Ascending aorta (tissue), 2 donors: ENCODE data around the gene AAK1. TPM values are rescaled to one million over a fixed set of nuclear protein-coding genes. Genes with fewer than 3 reads are reported as not detected.
A peak's percentile ranks its signal among the peaks of the same experiment; 100 is the strongest.

Source experiments
- DNase-seq, 2 donors: peaks; one replicate each; pipeline ENCODE4 v3.0.0-alpha.2; 2019; ENCODE audit warnings: low spot score in 2 of 2
- H3K27ac ChIP-seq, 2 donors: fragments of 200-600 bp; sonication (generic); one replicate each; pipeline ENCODE4 v1.5.1; 2016 to 2017; ENCODE audit warnings: mild to moderate bottlenecking in 1 of 2
- H3K27me3 ChIP-seq: fragments of 200-600 bp; sonication (generic); one replicate; pipeline ENCODE4 v1.5.1; 2017
- H3K36me3 ChIP-seq, 2 donors: fragments of 200-600 bp; sonication (generic); one replicate each; pipeline ENCODE4 v1.5.1; 2016
- H3K4me1 ChIP-seq, 2 donors: fragments of 200-600 bp; sonication (generic); one replicate each; pipeline ENCODE4 v1.5.1; 2016 to 2017; ENCODE audit warnings: mild to moderate bottlenecking in 1 of 2
- H3K4me3 ChIP-seq, 2 donors: fragments of 200-600 bp; sonication (generic); one replicate each; pipeline ENCODE4 v1.5.1; 2016 to 2017; ENCODE audit warnings: mild to moderate bottlenecking in 1 of 2
- H3K9me3 ChIP-seq, 2 donors: fragments of 200-600 bp; sonication (generic); one replicate each; pipeline ENCODE4 v1.5.1; 2016
- CTCF ChIP-seq, 3 experiments: fragments of 200-600 bp in 2 of 3; fragments of 450-650 bp in 1 of 3; sonication (generic) in 2 of 3; IDR thresholded peaks; one replicate each; pipeline ENCODE4 v1.5.1; 2016 to 2019; ENCODE audit warnings: antibody characterized with exemption in 3 of 3, mild to moderate bottlenecking in 1 of 3, moderate library complexity in 1 of 3
- intact Hi-C: fragments of 100-400 bp; cut with DNase I; formaldehyde crosslinking; loops from one replicate; pipeline ENCODE4 v1.15.1; 2023
- total RNA-seq: library from RNA; depleted of rRNA; stranded (reverse); fragments of >200 nt; gene quantifications from one replicate; pipeline ENCODE4 v1.1.0, GENCODE V29; 2016

AAK1 gene
- total RNA-seq, 1 donor from 2014 or later, result 53.4 TPM

GRCh38 chr2:69514819-69515218 is 128.7 kb downstream of the AAK1 start:
- H3K4me3 ChIP-seq, result no peak overlapping the region
- H3K9me3 ChIP-seq, result no peaks in the 10 kb centered on the region
- intact Hi-C loops, result loop anchor here (10.0 kb wide), 1 partner anchor 140 kb away; no protein-coding TSS in a partner anchor
- DNase-seq, result no peak
- H3K4me1 ChIP-seq, result peaks cover 0 to 10% of the 10 kb centered on the region in 2 donors
- no peak for TF ChIP-seq CTCF (IDR thresholded peaks at IDR 0.05)
- H3K27ac ChIP-seq, result no peak overlapping the region
- H3K36me3 ChIP-seq, result peaks cover 47 to 71% of the 10 kb centered on the region in 2 donors
- no peaks in the 10 kb centered on the region for H3K27me3 ChIP-seq

GRCh38 chr2:69514406-69514805 is 129.1 kb downstream of the AAK1 start:
- H3K9me3 ChIP-seq, result no peaks in the 10 kb centered on the region
- intact Hi-C loops, result loop anchor here (10.0 kb wide), 1 partner anchor 140 kb away; no protein-coding TSS in a partner anchor
- peaks cover 0 to 10% of the 10 kb centered on the region in 2 donors for H3K4me1 ChIP-seq
- no peaks in the 10 kb centered on the region for H3K27me3 ChIP-seq
- peak overlapping the region in 1 of 2 donors; percentile 28 for H3K27ac ChIP-seq
- no peak for TF ChIP-seq CTCF (IDR thresholded peaks at IDR 0.05)
- H3K4me3 ChIP-seq, result no peak overlapping the region
- H3K36me3 ChIP-seq, result peaks cover 44 to 71% of the 10 kb centered on the region in 2 donors
- DNase-seq, result peak in 1 of 2 donors; percentile 69

- H3K9me3 ChIP-seq, result no peaks in the 10 kb centered on the region
- no peaks in the 10 kb centered on the region for H3K27me3 ChIP-seq
- peaks cover 0 to 10% of the 10 kb centered on the region in 2 donors for H3K4me1 ChIP-seq
- H3K27ac ChIP-seq, result no peak overlapping the region
- intact Hi-C loops, result loop anchor here (10.0 kb wide), 1 partner anchor 138 kb away; no protein-coding TSS in a partner anchor
- peaks cover 38 to 71% of the 10 kb centered on the region in 2 donors for H3K36me3 ChIP-seq
- TF ChIP-seq CTCF (IDR thresholded peaks at IDR 0.05), result no peak
- no peak for DNase-seq
- no peak overlapping the region for H3K4me3 ChIP-seq
Observed at GRCh38 chr2:69512446-69512845, 131.1 kb downstream of the AAK1 start.

- Histone ChIP-seq H3K4me3 (no peak overlapping the region), H3K4me1 (peaks cover 0 to 10% of the 10 kb centered on the region in 2 donors), H3K27me3 (no peaks in the 10 kb centered on the region), H3K36me3 (peaks cover 56 to 83% of the 10 kb centered on the region in 2 donors), H3K9me3 (no peaks in the 10 kb centered on the region), H3K27ac (no peak overlapping the region)
- intact Hi-C loops, result loop anchor here (10.0 kb wide), 1 partner anchor 135 kb away; no protein-coding TSS in a partner anchor
- no peak for TF ChIP-seq CTCF (IDR thresholded peaks at IDR 0.05)
- DNase-seq, result no peak
Observed at GRCh38 chr2:69510204-69510603, 133.3 kb downstream of the AAK1 start.

GRCh38 chr2:69509750-69510140 is 133.8 kb downstream of the AAK1 start:
- TF ChIP-seq CTCF (IDR thresholded peaks at IDR 0.05), result no peak
- intact Hi-C loops, result loop anchor here (10.0 kb wide), 1 partner anchor 135 kb away; no protein-coding TSS in a partner anchor
- no peaks in the 10 kb centered on the region for H3K27me3 ChIP-seq
- no peaks in the 10 kb centered on the region for H3K9me3 ChIP-seq
- H3K36me3 ChIP-seq, result peaks cover 56 to 88% of the 10 kb centered on the region in 2 donors
- peaks cover 0 to 9% of the 10 kb centered on the region in 2 donors for H3K4me1 ChIP-seq
- H3K27ac ChIP-seq, result no peak overlapping the region
- no peak for DNase-seq
- H3K4me3 ChIP-seq, result no peak overlapping the region
